GM19025 (cell line): ENCODE measurements around the gene TAS2R4.
"Not testable (repeated sequence)": the region's sequence is repeated elsewhere in the genome, so short reads cannot be mapped to it uniquely, and the experiment has no call there.

Experiments
- ATAC-seq: cut with Tn5 transposase; IDR thresholded peaks from one replicate; pipeline ENCODE4 v1.9.1; 2021; ENCODE audit warnings: mild to moderate bottlenecking, low read depth, moderate library complexity; ENCODE audit not compliant: unreplicated experiment

TAS2R4 gene

GRCh38 chr7:141822432-141822831 is 46.0 kb downstream of the TAS2R4 start:
- not testable (repeated sequence) for ATAC-seq
